HEK293T (cell line): Measurements from ENCODE around the gene CELF6.

Experiments
- NFRKB ChIP-seq: fragments of 450-650 bp; IDR thresholded peaks from 2 replicates; pipeline ENCODE4 v1.6.1; 2016; ENCODE audit warnings: mild to moderate bottlenecking, moderate library complexity
- PKNOX1 ChIP-seq: fragments of 450-650 bp; IDR thresholded peaks from 2 replicates; pipeline ENCODE4 v1.6.1; 2016

DNA sequence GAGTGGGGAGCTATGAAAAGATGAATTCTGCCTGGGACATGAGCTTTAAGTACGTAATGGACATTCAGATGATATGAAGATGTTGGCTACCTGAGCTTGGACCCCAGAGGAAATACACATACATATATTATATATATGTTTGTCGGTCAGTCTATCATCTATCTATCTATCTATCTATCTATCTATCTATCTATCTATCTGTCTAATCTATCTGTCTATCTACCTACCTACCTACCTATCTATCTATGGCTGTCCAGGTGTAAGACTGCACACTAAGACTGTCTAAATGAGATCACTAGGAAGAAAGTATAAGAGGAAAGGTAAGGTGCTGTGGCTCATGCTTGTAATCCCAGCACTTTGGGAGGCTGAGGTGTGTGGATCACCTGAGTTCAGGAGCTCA lies 18.2 kb upstream of the CELF6 start:
- no peak for TF ChIP-seq PKNOX1
- TF ChIP-seq NFRKB: no peak
